Panc1 (cell line): Measurements from ENCODE around the gene AFG1L.

ENCODE experiments used
- CTCF ChIP-seq: fragments of 450-650 bp; IDR thresholded peaks from 2 replicates; pipeline ENCODE4 v1.5.1; 2017; ENCODE audit warnings: mild to moderate bottlenecking
- REST ChIP-seq, 2 experiments: IDR thresholded peaks; 2 replicates each; pipeline ENCODE4 v1.6.1; 2011 to 2012; ENCODE audit warnings: low read depth in 2 of 2, control low read depth in 1 of 2, low read length in 1 of 2, mild to moderate bottlenecking in 1 of 2, moderate library complexity in 1 of 2; ENCODE audit not compliant: insufficient read depth in 1 of 2
- TCF7L2 ChIP-seq: IDR thresholded peaks from 2 replicates; pipeline ENCODE4 v1.6.1; 2011; ENCODE audit warnings: mild to moderate bottlenecking, low read depth, low read length, inconsistent platforms

- TF ChIP-seq CTCF, result no peak
- TF ChIP-seq REST (IDR thresholded peaks at IDR 0.05; ENCODE audit: insufficient read depth in 1 of 2, low read depth in 2 of 2, low read length in 1 of 2), result no peak
- TF ChIP-seq TCF7L2, result no peak
Measured at GRCh38 chr6:108251252-108251651, 43.6 kb upstream of the AFG1L start.
